GM12872 (cell line): Measurements from ENCODE around the gene TNNI3K.

Experiments
- CTCF ChIP-seq: IDR thresholded peaks from 3 replicates; pipeline ENCODE4 v1.5.1; 2011; ENCODE audit warnings: low read depth, mild to moderate bottlenecking, low read length, moderate library complexity; ENCODE audit not compliant: insufficient read depth

TNNI3K gene

GRCh38 chr1:74530892-74531291 lies 295.7 kb downstream of the TNNI3K start:
- TF ChIP-seq CTCF = no peak

GRCh38 chr1:74531796-74532195 lies 296.6 kb downstream of the TNNI3K start:
- TF ChIP-seq CTCF = no peak

- TF ChIP-seq CTCF = no peak
Observed at GRCh38 chr1:74534241-74534640, 299.1 kb downstream of the TNNI3K start.

GRCh38 chr1:74545821-74546220 lies 310.6 kb downstream of the TNNI3K start:
- no peak for TF ChIP-seq CTCF

- no peak for TF ChIP-seq CTCF
Observed at GRCh38 chr1:74548961-74549750, 314.0 kb downstream of the TNNI3K start.

GRCh38 chr1:74549932-74550331 lies 314.7 kb downstream of the TNNI3K start:
- TF ChIP-seq CTCF = no peak

- no peak for TF ChIP-seq CTCF
Observed at GRCh38 chr1:74570797-74571492, 335.8 kb downstream of the TNNI3K start.
